AG09309 (cell line): ENCODE results near the gene MAD1L1.

Experiments
- DNase-seq: peaks from one replicate; pipeline ENCODE4 v3.0.0-alpha.2; 2010; ENCODE audit warnings: low read depth
- H3K4me3 ChIP-seq: 2 replicates; pipeline ENCODE4 v1.5.1; 2011; ENCODE audit warnings: mild to moderate bottlenecking, low read depth, low read length, moderate library complexity; ENCODE audit not compliant: control insufficient read depth
- TF ChIP-seq, protein P1 (sequence below): IDR thresholded peaks from 2 replicates; pipeline ENCODE4 v1.5.1; 2011; ENCODE audit warnings: mild to moderate bottlenecking, low read depth, low read length, inconsistent platforms; ENCODE audit not compliant: insufficient read depth, control insufficient read depth; ENCODE audit errors: missing control alignments

The MAD1L1 gene

DNA sequence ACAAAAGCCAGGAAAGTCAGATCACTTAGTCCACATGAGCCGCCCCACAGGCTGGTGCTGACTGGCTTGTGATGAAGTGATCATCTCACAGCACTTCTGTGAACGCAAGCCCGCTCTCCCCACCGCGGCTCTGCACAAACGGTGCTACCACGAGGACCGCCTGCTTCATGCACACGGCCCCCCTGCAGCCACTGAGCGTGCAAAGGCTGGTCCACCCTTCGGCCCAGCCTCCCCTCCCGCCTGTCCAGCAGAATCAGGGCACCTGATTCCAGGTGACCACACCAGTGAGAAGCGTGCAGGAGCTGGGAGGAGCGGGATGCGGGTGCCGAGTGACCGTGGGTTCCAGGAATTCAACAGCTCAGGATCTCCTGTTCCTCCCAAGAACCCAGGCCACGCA is 32.2 kb downstream of the MAD1L1 start:
- TF ChIP-seq, protein P1, sequence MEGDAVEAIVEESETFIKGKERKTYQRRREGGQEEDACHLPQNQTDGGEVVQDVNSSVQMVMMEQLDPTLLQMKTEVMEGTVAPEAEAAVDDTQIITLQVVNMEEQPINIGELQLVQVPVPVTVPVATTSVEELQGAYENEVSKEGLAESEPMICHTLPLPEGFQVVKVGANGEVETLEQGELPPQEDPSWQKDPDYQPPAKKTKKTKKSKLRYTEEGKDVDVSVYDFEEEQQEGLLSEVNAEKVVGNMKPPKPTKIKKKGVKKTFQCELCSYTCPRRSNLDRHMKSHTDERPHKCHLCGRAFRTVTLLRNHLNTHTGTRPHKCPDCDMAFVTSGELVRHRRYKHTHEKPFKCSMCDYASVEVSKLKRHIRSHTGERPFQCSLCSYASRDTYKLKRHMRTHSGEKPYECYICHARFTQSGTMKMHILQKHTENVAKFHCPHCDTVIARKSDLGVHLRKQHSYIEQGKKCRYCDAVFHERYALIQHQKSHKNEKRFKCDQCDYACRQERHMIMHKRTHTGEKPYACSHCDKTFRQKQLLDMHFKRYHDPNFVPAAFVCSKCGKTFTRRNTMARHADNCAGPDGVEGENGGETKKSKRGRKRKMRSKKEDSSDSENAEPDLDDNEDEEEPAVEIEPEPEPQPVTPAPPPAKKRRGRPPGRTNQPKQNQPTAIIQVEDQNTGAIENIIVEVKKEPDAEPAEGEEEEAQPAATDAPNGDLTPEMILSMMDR: no peak
- no peak overlapping the region for H3K4me3 ChIP-seq

DNA sequence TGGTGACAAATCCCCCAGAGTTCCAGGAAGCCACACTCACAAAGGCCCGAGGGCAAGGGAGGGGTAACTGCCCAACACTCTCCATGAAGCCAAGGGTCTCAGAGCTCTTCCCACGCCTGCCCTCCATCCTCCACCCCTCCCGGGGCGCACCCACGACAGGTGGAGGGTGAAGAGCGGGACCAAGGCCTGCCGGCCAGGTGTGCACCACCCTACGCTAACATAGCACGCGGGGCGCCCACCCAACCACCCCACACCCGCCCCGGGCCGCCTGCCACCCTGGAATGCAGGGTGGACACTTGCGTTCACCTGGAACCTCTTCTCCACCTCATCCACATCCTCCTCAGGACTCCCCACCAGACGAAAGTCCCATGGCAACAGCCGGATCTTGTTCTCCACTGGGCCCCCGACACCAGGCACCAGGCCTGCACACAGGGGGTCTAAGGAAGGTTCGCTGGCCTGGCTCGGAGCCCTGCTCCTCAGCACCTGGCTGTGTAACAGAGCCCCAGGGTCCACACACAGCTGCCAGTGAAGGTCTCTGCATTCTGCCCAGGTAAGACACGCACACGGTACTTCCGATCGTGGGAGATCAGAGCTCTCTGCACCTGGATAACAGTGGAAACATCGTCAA is 32.7 kb downstream of the MAD1L1 start:
- H3K4me3 ChIP-seq: no peak overlapping the region
- TF ChIP-seq, protein P1: no peak
- no peak for DNase-seq

More for the DNA sequence above, 32.2 kb downstream of the MAD1L1 start:
- no peak for DNase-seq

DNA sequence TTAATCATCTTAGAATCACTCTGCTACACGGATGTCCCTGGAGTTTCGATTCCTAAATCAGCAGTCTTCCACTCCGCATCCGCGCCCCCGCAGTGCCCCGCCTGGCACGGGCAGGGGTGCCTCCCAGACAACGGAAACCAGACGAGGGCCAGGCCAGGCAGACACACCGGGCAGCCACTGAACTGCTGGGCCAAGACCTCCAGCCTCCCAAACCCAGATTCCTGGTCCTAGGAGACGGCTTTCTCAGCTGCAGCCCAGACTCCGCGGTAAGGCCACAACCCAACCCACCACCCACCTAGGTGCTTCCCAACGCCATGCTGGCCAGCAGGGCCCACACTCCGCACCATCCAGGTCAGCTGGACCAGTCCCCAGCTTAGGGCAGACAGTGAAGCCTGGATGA is 33.2 kb downstream of the MAD1L1 start:
- no peak for DNase-seq
- TF ChIP-seq, protein P1: no peak
- no peak overlapping the region for H3K4me3 ChIP-seq

DNA sequence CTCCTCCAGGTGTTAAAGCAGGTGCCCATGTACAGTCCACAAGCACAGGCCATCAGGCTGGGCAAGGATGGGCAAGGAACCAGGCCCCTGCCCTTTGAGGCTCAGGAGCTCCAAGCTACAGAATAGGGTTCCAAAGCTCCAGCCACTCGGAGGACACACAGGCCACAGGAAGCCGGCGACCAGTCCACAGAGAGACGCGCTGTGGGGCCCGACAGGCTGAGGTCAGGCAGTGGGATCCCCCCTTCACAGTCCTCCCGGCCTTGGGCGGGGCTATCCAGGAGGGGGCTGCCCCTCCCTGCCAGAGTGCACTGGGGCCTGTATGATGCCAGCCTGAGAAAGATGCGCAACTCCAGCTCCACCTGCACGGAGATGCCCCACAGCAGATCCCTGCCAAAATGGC is 34.0 kb downstream of the MAD1L1 start:
- TF ChIP-seq, protein P1: no peak
- no peak for DNase-seq
- H3K4me3 ChIP-seq: no peak overlapping the region

DNA sequence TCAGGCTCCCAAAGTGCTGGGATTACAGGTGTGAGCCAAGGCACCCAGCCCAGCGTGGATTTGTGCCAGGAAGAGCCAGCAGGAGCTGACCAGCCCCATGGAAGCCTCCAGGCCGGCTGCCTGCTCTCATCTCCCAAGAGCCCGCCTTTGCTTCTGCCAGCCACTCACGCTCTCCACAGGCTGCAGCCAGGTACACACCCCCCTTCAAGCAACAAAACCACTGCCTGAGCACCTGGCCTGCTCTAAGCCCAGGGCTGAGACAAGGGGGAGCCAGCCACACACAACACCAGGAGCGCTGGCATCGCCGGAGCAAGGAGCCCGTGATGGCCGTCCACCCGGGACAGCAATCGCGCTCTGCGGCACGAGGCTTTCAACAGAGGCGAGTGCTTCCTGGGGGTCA is 34.5 kb downstream of the MAD1L1 start:
- TF ChIP-seq, protein P1: no peak
- H3K4me3 ChIP-seq: no peak overlapping the region
- no peak for DNase-seq

DNA sequence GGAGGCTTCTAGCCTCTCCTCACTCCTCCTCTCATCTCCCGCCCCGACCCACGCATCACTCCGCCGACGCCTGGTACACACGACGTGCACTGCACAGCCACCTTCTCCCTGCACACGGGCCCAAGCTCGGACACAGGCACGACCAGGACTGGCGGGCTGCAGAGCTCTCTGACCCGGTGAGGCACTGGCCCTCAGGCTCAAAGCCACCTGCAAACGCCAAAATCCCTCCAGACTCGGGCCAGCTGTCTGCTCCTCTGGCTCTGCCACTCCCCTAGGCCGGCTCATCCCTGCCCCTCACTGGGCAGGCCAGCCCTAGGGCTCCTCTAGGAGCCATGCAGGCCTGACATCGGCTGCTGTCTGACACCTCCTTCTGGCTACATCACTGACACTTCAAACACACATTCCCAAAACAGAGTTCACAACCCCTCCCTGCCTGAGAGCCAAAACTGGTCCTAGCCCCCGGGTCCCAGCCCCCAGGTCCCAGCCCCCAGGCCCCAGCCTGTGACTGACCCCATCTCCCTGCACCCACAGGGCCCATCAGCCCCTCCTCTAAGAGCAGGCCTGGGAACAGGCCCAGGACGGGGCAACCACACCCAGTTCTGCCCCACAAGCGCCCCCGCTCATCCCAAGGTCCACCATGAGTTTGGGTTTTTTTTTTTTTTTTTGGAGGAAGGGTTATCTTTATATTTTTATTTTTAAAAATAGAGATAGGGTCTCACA is 35.1 kb downstream of the MAD1L1 start:
- no peak overlapping the region for H3K4me3 ChIP-seq
- TF ChIP-seq, protein P1: no peak
- DNase-seq: no peak
